CD8-positive, alpha-beta memory T cell (primary cell): Measurements from ENCODE around the gene RTP4. TPM values are rescaled to one million over a fixed set of nuclear protein-coding genes. Genes with fewer than 3 reads are reported as not detected.

Experiments used
- CTCF ChIA-PET: fragments of 350-600 bp; sonication (Branson Sonifier 250); formaldehyde crosslinking; loops from one replicate; lab custom pipeline; 2021; ENCODE audit warnings: antibody characterized with exemption; lab: Charles Lee
- POLR2A ChIA-PET: fragments of 350-600 bp; sonication (Branson Sonifier 250); formaldehyde crosslinking; loops from one replicate; lab custom pipeline; 2021; ENCODE audit warnings: antibody characterized with exemption; lab: Charles Lee
- DNase-seq, 5 donors: peaks; one replicate each; pipeline versions ENCODE4 v3.0.0 to v3.0.0-alpha.2; 2020 to 2022; ENCODE audit warnings: mixed read lengths in 1 of 5
- H3K27ac ChIP-seq: one replicate; pipeline ENCODE4 v1.7.0; 2013; ENCODE audit warnings: low read depth, mild to moderate bottlenecking, low read length, moderate library complexity
- H3K27me3 ChIP-seq: 2 replicates; pipeline ENCODE4 v1.7.0; 2013; ENCODE audit warnings: low read length, mild to moderate bottlenecking; ENCODE audit not compliant: insufficient read depth, poor library complexity, severe bottlenecking
- H3K36me3 ChIP-seq: 2 replicates; pipeline ENCODE4 v1.7.0; 2013; ENCODE audit warnings: mild to moderate bottlenecking, low read length, moderate library complexity; ENCODE audit not compliant: insufficient read depth
- H3K4me1 ChIP-seq: 2 replicates; pipeline ENCODE4 v1.7.0; 2013; ENCODE audit warnings: mild to moderate bottlenecking, low read length, moderate library complexity; ENCODE audit not compliant: insufficient read depth
- H3K4me3 ChIP-seq: 2 replicates; pipeline ENCODE4 v1.7.0; 2013; ENCODE audit warnings: mild to moderate bottlenecking, low read length
- H3K9me3 ChIP-seq: 2 replicates; pipeline ENCODE4 v1.7.0; 2013; ENCODE audit warnings: mild to moderate bottlenecking, low read length
- H3K27ac Mint-ChIP-seq, 8 donors: one replicate each; pipeline ENCODE4 v1.8.0; 2020 to 2021; ENCODE audit warnings: mixed read lengths in 8 of 8, mild to moderate bottlenecking in 6 of 8, inconsistent platforms in 3 of 8, moderate library complexity in 3 of 8
- H3K27me3 Mint-ChIP-seq, 2 donors: one replicate each; pipeline ENCODE4 v1.8.0; 2020 to 2021; ENCODE audit warnings: mixed read lengths in 2 of 2, mild to moderate bottlenecking in 1 of 2, moderate library complexity in 1 of 2
- H3K36me3 Mint-ChIP-seq, 3 donors: one replicate each; pipeline ENCODE4 v1.8.0; 2020 to 2021; ENCODE audit warnings: mixed read lengths in 3 of 3, inconsistent platforms in 1 of 3, mild to moderate bottlenecking in 1 of 3
- H3K4me1 Mint-ChIP-seq, 3 donors: one replicate each; pipeline ENCODE4 v1.8.0; 2020 to 2021; ENCODE audit warnings: mixed read lengths in 3 of 3, inconsistent platforms in 1 of 3, mild to moderate bottlenecking in 1 of 3
- H3K4me3 Mint-ChIP-seq, 7 donors: one replicate each; pipeline ENCODE4 v1.8.0; 2020 to 2021; ENCODE audit warnings: mixed read lengths in 7 of 7, mild to moderate bottlenecking in 6 of 7, moderate library complexity in 4 of 7, inconsistent platforms in 2 of 7
- H3K9me3 Mint-ChIP-seq, 5 donors: one replicate each; pipeline ENCODE4 v1.8.0; 2020 to 2022; ENCODE audit warnings: mixed read lengths in 5 of 5, mild to moderate bottlenecking in 3 of 5, moderate library complexity in 2 of 5, inconsistent platforms in 1 of 5
- polyA plus RNA-seq: library from polyadenylated mRNA; unstranded; fragments of 300-500 nt; fragmentation: Illumina TruSeq; gene quantifications from one replicate; pipeline ENCODE4 v1.2.3, GENCODE V29; 2021
- total RNA-seq, 2 experiments: library from RNA; stranded (reverse); gene quantifications; one replicate each; pipeline ENCODE4 v1.2.3, GENCODE V29; 2021

Gene RTP4
- total RNA-seq = 1 to 10 TPM; 2.4 to 3.1 TPM
- 12.9 TPM for polyA plus RNA-seq

- peaks cover 0 to 2% of the 10 kb centered on the region in 2 donors for H3K27me3 Mint-ChIP-seq
- H3K4me1 Mint-ChIP-seq = peaks cover 32 to 52% (median 42%) of the 10 kb centered on the region in 3 donors
- H3K27ac Mint-ChIP-seq = peak within 1 kb of the TSS; percentile 91 to 100 (median 99)
- ChIA-PET CTCF (interaction anchor here (1.0 to 1.7 kb wide), 2 partner anchors 229 to 370 kb away, joined by 4 to 6 read pairs; partner anchors contain the start of gene RPL39L), POLR2A (interaction anchor here (0.5 to 0.6 kb wide), 2 partner anchors 369 to 1795 kb away, joined by 4 read pairs; no protein-coding TSS in a partner anchor)
- Histone ChIP-seq H3K27me3 (no peaks in the 10 kb centered on the region), H3K4me3 (peak within 1 kb of the TSS; percentile 73), H3K4me1 (peaks cover 22% of the 10 kb centered on the region), H3K9me3 (no peaks in the 10 kb centered on the region), H3K36me3 (peaks cover 13% of the 10 kb centered on the region), H3K27ac (peak within 1 kb of the TSS; percentile 80)
- peak within 1 kb of the TSS; percentile 97 to 100 (median 98) for H3K4me3 Mint-ChIP-seq
- H3K9me3 Mint-ChIP-seq = peaks cover 0 to 3% (median 0%) of the 10 kb centered on the region in 5 donors
- peaks cover 23 to 49% (median 45%) of the 10 kb centered on the region in 3 donors for H3K36me3 Mint-ChIP-seq
- DNase-seq = peak in 3 of 5 donors; percentile 51 to 57 (median 52)
Observed at GRCh38 chr3:187368251-187369088, at the start of gene RTP4. Gene RTP4, plus strand, starts transcription at chr3:187368385. Its CDS starts 57 bp downstream, at chr3:187368442.

- H3K4me3 Mint-ChIP-seq = peak overlapping the region in 6 of 7 donors; percentile 14 to 69 (median 60)
- peak overlapping the region; percentile 3 for H3K4me3 ChIP-seq
- no peaks in the 10 kb centered on the region for H3K9me3 Mint-ChIP-seq
- no peaks in the 10 kb centered on the region for H3K9me3 ChIP-seq
- DNase-seq = peak in 4 of 5 donors; percentile 22 to 57 (median 42)
- no peak overlapping the region for H3K27ac Mint-ChIP-seq
- no peaks in the 10 kb centered on the region for H3K36me3 ChIP-seq
- H3K27ac ChIP-seq = no peak overlapping the region
- H3K36me3 Mint-ChIP-seq = no peaks in the 10 kb centered on the region
- H3K27me3 ChIP-seq = peaks cover 10% of the 10 kb centered on the region
- H3K4me1 ChIP-seq = peaks cover 12% of the 10 kb centered on the region
- ChIA-PET POLR2A (interaction anchor here (1.0 kb wide), 1 partner anchor 422 kb away, joined by 3 read pairs; no protein-coding TSS in a partner anchor), CTCF (interaction anchor here (0.9 to 11.8 kb wide), 26 partner anchors 8 to 1876 kb away, joined by 3 to 228 read pairs (median 4); partner anchors contain the start of genes RTP2 and SST)
- peaks cover 15 to 18% (median 15%) of the 10 kb centered on the region in 3 donors for H3K4me1 Mint-ChIP-seq
- H3K27me3 Mint-ChIP-seq = peaks cover 22 to 65% of the 10 kb centered on the region in 2 donors
Observed at GRCh38 chr3:187318819-187319616, 49.2 kb upstream of the RTP4 start.

- peak; percentile 21 to 55 (median 30) for DNase-seq
- ChIA-PET POLR2A (interaction anchor here (1.0 kb wide), 1 partner anchor 421 kb away, joined by 3 read pairs; no protein-coding TSS in a partner anchor), CTCF (interaction anchor here (0.8 to 11.8 kb wide), 20 partner anchors 8 to 1875 kb away, joined by 3 to 228 read pairs (median 5); partner anchors contain the start of genes RTP2 and SST)
- Histone ChIP-seq H3K4me3 (peak overlapping the region; percentile 3), H3K4me1 (peaks cover 12% of the 10 kb centered on the region), H3K27ac (no peak overlapping the region), H3K9me3 (no peaks in the 10 kb centered on the region), H3K27me3 (peaks cover 10% of the 10 kb centered on the region), H3K36me3 (no peaks in the 10 kb centered on the region)
- Mint-ChIP-seq H3K4me1 (peaks cover 15 to 18% (median 15%) of the 10 kb centered on the region in 3 donors), H3K36me3 (no peaks in the 10 kb centered on the region), H3K9me3 (no peaks in the 10 kb centered on the region), H3K4me3 (no peak overlapping the region), H3K27me3 (peaks cover 20 to 59% of the 10 kb centered on the region in 2 donors), H3K27ac (no peak overlapping the region)
Observed at GRCh38 chr3:187319699-187320302, 48.4 kb upstream of the RTP4 start.

DNA sequence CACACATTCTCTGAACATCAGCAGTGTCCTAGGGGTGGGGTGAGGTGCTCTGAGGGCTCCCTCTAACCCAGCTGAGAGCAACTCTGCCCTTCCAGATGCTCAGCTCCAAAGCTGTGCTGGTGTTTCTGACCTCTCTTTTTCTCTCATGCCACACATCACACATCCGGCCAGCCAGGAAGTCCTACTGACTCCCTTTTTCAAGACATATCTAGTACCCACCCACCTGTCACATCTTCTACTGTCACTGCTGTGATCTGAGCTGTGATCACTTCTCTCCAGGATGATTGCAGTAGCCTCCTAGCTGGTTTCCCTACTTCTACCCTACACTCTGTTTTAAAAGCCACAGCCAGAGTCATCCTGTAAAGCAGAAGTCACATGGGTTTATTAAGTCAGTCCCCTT lies 46.4 kb upstream of the RTP4 start:
- no peak for DNase-seq
- H3K4me3 Mint-ChIP-seq = no peak overlapping the region
- ChIA-PET POLR2A (no interaction called here), CTCF (interaction anchor here (1.0 to 11.8 kb wide), 3 partner anchors 15 to 393 kb away, joined by 3 to 228 read pairs (median 6); no protein-coding TSS in a partner anchor)
- Histone ChIP-seq H3K4me1 (peaks cover 12% of the 10 kb centered on the region), H3K27me3 (peaks cover 10% of the 10 kb centered on the region), H3K27ac (no peak overlapping the region), H3K9me3 (no peaks in the 10 kb centered on the region), H3K4me3 (no peak overlapping the region), H3K36me3 (no peaks in the 10 kb centered on the region)
- no peaks in the 10 kb centered on the region for H3K9me3 Mint-ChIP-seq
- H3K27ac Mint-ChIP-seq = no peak overlapping the region
- H3K4me1 Mint-ChIP-seq = peaks cover 15 to 18% (median 15%) of the 10 kb centered on the region in 3 donors
- H3K27me3 Mint-ChIP-seq = peaks cover 19 to 50% of the 10 kb centered on the region in 2 donors
- H3K36me3 Mint-ChIP-seq = no peaks in the 10 kb centered on the region

GRCh38 chr3:187322291-187322690 lies 45.9 kb upstream of the RTP4 start:
- H3K4me3 Mint-ChIP-seq = no peak overlapping the region
- no peaks in the 10 kb centered on the region for H3K9me3 Mint-ChIP-seq
- no peak overlapping the region for H3K27ac ChIP-seq
- H3K36me3 ChIP-seq = no peaks in the 10 kb centered on the region
- DNase-seq = no peak
- H3K4me3 ChIP-seq = no peak overlapping the region
- H3K9me3 ChIP-seq = no peaks in the 10 kb centered on the region
- H3K27ac Mint-ChIP-seq = no peak overlapping the region
- peaks cover 12% of the 10 kb centered on the region for H3K4me1 ChIP-seq
- CTCF ChIA-PET = interaction anchor here (1.0 to 11.8 kb wide), 3 partner anchors 16 to 392 kb away, joined by 3 to 228 read pairs (median 6); no protein-coding TSS in a partner anchor
- H3K27me3 ChIP-seq = peaks cover 10% of the 10 kb centered on the region
- no peaks in the 10 kb centered on the region for H3K36me3 Mint-ChIP-seq
- peaks cover 16 to 44% of the 10 kb centered on the region in 2 donors for H3K27me3 Mint-ChIP-seq
- POLR2A ChIA-PET = no interaction called here
- peaks cover 15 to 18% (median 15%) of the 10 kb centered on the region in 3 donors for H3K4me1 Mint-ChIP-seq

GRCh38 chr3:187323091-187323490 lies 45.1 kb upstream of the RTP4 start:
- Histone ChIP-seq H3K27me3 (peaks cover 10% of the 10 kb centered on the region), H3K4me3 (no peak overlapping the region), H3K27ac (no peak overlapping the region), H3K4me1 (peaks cover 12% of the 10 kb centered on the region), H3K9me3 (no peaks in the 10 kb centered on the region), H3K36me3 (no peaks in the 10 kb centered on the region)
- Mint-ChIP-seq H3K36me3 (no peaks in the 10 kb centered on the region), H3K27ac (no peak overlapping the region), H3K4me1 (peaks cover 15 to 18% (median 15%) of the 10 kb centered on the region in 3 donors), H3K9me3 (no peaks in the 10 kb centered on the region), H3K27me3 (peaks cover 13 to 38% of the 10 kb centered on the region in 2 donors), H3K4me3 (no peak overlapping the region)
- DNase-seq = no peak
- POLR2A ChIA-PET = no interaction called here
- CTCF ChIA-PET = interaction anchor here (1.7 to 11.8 kb wide), 2 partner anchors 355 to 391 kb away, joined by 6 to 228 read pairs; no protein-coding TSS in a partner anchor

- DNase-seq = no peak
- no peak overlapping the region for H3K27ac Mint-ChIP-seq
- no peaks in the 10 kb centered on the region for H3K9me3 ChIP-seq
- no peaks in the 10 kb centered on the region for H3K4me1 ChIP-seq
- H3K4me1 Mint-ChIP-seq = peaks cover 0 to 4% (median 4%) of the 10 kb centered on the region in 3 donors
- no peaks in the 10 kb centered on the region for H3K9me3 Mint-ChIP-seq
- no peaks in the 10 kb centered on the region for H3K27me3 ChIP-seq
- CTCF ChIA-PET = interaction anchor here (11.8 kb wide), 1 partner anchor 352 kb away, joined by 228 read pairs; no protein-coding TSS in a partner anchor
- H3K4me3 Mint-ChIP-seq = no peak overlapping the region
- H3K4me3 ChIP-seq = no peak overlapping the region
- H3K36me3 Mint-ChIP-seq = no peaks in the 10 kb centered on the region
- POLR2A ChIA-PET = no interaction called here
- peaks cover 8 to 22% of the 10 kb centered on the region in 2 donors for H3K27me3 Mint-ChIP-seq
- no peak overlapping the region for H3K27ac ChIP-seq
- no peaks in the 10 kb centered on the region for H3K36me3 ChIP-seq
Observed at GRCh38 chr3:187325632-187326031, 42.6 kb upstream of the RTP4 start.
